CD4-positive, alpha-beta T cell treated with Interferon alpha-2 for 1 hour (primary cell): ENCODE measurements around the gene FBXW2.
"Not testable (repeated sequence)": the region's sequence is repeated elsewhere in the genome, so short reads cannot be mapped to it uniquely, and the experiment has no call there.

Experiments
- DNase-seq, 2 donors: peaks; one replicate each; pipeline ENCODE4 v3.0.0-alpha.2; 2020 to 2022

Gene FBXW2

DNA sequence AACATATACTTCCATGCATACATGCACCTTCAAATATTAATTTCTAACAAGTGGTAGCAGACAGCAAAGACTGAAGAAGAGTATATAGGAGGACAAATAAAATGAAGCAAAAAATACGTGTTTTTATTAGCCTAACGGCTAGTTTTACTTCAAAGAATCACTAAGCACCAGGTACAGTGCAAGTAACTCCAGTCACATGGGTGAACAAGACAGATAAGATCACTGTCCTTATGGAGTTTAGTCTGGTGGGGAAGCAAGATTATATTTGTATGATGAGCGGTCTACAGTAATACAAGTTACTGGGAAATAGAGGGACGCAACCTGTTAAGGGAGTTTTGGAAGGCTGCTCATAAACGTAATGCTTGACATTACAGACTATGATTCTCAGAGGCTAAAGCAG, 16.0 kb downstream of the FBXW2 start:
- DNase-seq: no peak

DNA sequence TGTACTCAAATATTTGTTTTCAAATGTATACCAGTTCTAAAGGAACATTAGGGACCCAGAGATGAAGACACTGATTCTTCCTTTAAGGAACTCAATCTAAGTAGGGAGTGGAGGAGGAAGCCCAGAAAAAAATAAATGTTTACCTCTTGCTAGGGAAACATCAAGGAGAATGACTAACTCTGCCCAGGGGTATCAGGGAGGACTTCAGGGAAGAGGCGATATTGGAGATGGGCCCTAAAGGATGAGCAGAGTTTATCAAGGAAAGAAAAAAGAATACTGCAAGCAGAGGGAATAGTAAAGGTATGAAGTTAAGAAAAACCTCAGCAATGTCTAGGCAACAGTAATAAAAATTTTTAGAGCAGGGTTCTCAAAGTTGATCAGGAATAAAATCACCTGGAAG, 16.4 kb downstream of the FBXW2 start:
- no peak for DNase-seq

DNA sequence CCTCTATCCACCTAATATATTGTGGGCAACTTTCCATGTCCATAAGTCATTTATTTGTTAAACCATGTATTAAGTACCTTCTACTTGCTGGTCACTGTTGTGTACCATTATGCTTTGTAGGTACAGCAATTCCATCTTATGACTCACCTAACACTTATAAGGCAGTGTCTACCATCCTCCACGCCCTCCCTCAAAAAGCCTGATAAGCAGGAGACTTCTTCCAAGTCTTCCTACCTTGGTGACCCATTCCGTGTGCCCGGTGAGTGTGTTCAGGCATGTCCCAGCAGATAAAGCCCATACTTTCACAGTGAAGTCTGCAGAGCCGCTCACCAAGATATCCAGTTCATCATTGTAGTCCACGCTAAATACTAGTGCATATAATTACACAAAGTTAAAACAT, 17.4 kb downstream of the FBXW2 start:
- no peak for DNase-seq

DNA sequence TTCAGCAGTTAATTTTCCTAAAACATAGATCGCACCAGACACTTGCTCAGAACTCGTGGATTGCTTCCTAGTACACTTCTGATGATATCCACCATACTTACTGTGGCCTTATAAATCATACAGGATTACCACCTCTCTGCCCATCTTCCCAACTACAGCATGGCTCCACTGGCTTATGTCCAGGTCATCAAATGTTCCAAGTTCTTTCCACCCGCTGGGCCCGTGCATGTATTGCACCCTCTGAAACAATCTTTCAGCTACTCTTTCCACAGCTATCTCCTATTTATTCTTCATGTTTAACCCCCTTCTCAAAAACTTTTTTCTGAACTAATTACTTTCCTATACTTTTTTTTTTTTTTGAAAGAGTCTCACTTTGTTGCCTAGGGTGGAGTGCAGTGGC, 18.5 kb downstream of the FBXW2 start:
- no peak for DNase-seq

DNA sequence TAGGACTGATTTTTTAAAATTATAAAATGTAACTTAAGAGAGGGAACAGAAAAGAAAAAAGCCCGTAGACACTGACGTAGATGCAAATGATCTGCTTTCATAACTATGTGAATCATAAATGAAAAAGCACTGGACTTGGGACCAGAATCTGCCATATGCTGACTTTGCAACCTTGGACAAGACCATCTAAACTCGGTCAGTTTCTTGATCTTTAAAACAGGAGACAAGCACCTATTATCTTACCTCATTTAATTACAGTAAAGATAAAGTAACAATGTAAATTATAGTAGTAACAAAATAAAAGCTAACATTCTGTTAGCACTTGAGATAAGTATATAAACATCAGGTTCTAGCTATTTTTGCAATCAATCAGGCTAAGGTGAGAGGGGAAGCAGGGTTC, 20.0 kb downstream of the FBXW2 start:
- DNase-seq: no peak

DNA sequence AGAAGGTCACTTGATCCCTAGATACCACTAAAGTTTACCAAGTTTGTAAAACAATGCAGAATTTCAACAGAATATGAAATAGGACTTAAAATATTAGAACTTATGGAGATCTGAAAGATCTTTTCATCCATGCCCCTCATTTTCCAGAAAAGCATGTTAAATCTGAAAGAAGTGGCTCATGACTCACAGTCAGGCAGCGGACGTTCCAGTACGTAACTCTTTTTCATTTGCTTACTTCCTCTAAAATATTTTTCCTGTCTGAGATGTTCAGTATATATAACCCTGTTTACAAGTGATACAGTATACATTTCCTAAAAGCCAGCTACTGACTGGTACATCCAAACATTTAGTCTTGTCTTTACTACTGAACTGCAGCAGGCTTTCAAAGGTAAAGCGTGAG, 22.3 kb downstream of the FBXW2 start:
- DNase-seq: no peak

DNA sequence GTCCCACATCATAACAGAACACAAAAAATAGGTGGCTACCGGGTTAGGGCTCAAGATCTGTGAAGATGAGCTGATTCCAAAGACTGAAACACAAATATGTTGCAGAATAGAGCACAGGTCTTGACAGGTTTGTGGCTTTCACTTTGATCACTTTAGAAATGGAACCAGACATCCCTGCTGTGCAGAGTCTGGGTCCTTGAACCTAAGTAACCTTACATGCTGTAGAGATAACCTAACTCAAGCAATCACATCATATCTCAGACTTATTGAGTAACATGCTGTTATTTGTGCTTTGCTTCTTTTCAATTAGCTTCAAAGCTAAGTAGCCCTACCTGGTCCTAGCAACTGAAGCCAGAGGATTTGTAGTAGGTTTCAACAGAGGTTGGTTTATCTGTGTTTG, 24.3 kb downstream of the FBXW2 start:
- no peak for DNase-seq

DNA sequence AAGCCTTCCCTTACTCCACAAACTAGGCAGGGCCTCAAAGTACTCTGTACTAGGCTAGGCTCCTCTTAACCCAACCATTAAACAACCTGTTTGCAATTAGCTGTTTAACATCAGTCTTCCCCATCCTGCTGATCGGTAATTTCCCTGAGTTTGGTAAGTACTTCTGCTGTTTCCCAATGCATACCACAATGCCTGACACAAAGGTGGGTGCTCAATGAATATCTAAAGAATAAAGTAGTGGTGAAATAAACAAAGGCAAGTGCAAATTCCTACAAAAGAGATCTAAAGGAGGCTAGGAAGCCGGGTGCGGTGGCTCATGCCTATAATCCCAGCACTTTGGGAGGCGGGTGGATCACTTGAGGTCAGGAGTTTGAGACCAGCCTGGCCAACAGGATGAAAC, 25.0 kb downstream of the FBXW2 start:
- DNase-seq: no peak

DNA sequence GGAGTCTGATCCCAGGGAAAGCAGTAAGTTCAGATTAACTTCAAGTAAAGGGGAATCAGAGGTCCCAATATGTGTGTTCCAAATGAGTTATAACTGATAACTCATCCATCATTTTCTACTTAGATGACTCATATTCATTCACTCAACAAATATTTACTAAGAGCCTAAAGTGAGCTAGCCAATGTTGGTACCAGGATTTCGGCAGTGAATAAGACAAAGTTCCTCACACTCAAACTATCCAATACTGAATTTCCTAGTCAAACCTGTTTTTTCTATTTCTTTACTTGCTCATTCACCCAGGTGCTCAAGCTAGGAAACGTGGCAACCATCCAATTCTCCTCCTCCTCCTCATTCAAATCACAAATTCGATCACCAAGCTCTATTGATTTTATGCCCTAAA, 25.8 kb downstream of the FBXW2 start:
- DNase-seq: no peak

DNA sequence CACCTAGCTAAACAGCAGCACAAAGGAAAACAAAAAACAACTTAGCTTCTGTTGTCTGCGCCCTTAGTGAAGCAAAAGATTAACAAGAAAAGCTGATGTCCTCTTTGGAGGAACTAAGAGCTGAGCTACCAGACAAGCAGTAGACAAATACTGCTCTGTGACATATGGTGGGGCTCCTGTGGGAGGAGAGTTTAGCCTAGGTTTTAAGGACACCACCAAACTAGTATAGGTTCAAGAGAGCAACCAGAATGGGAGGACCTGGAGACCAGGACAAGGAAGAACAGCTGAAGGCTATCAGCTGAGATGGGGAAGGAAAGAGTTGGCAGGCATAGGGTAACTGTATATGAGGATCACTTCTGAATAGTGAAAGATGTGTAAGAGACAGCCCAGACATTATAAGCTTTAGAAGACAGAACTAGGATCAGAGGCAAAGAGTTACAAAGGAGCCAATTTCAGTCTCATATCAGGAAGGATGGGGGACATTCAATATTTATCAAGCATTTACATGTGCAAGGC, 27.2 kb downstream of the FBXW2 start:
- DNase-seq: no peak

DNA sequence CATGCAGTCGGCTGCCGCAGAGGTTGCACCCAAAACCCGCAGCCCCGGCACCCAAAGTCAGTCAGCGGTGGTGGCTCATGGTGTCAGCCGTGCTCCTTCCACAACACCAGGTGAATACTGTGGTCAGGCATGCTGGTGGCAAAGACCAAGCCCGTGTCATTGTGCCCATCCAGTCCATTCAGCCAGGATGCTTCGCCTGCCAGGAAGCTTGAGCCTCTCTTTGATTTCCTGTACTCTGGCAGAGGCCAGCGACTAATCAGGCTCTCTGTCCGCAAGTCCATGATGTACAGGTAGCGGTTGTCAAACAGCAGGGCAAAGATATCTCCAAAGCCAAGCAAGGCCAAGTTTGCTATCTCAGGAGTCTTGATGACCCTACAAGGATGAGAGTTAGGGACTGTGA, 28.7 kb downstream of the FBXW2 start:
- no peak for DNase-seq

DNA sequence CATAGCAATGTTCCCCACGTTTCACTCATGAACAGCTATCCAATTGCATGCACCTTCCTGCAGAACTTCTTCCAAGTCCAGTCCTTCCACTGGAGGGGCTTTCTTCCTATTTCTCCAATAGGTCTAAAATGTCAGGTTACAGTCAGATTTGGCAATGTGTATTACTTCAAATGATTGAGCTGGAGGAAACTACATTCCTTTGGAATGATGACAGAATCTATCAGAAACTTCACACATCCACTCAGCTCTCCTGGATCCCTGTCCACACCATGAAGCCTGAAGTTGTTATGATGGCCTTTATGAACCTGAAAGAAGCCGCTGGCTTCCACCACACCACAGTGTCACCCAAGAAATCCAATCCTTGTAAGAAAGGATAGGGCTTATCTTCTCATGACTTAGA, 32.2 kb downstream of the FBXW2 start:
- DNase-seq: no peak

DNA sequence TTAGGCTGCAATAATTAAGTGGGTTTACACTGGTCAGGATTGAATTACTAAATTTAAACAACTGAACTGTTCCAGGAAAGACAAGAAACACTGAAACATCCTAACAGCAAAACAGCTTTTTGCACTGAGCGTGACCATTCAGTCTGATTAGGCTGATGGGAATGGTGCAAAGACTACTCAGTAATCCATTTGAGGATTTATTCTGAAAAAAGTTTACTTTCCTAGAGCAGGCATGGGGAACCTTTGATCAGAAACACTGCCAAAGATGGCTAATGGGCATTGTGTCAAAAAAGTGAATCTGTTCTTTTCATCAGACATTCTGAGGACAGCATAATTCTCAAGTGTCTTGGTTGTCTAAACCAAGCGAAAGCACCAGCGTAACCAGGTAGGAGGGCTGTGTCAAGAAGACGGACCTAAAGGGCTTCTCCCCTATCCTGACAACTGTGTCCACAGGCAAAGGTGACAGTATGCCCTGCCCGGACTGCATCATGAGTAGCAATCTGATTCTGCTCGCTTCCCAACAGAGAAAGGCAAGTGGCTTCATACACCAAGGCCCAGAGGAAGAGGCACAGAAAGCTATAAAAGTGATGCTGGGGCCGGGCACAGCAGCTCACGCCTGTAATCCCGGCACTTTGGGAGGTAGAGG, 33.3 kb downstream of the FBXW2 start:
- DNase-seq: no peak

DNA sequence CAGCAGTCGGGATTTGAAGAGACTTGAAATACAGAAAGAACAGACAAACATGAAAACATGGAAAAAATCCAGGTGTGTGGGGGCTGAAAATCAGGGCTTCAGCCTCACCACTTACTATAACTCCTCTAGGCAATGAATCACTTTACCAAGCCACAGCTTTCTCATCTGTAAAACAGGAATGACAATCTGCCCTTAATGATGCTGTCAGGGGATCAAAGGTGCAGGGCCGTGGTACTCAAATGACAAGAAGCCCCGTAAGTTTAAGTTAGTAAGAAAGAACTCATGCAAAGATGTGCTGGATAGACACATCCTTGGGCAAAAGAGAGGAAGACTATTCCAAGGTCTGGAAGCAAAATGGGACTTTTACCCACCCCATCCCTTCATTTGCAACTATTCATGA, 34.7 kb downstream of the FBXW2 start:
- no peak for DNase-seq

DNA sequence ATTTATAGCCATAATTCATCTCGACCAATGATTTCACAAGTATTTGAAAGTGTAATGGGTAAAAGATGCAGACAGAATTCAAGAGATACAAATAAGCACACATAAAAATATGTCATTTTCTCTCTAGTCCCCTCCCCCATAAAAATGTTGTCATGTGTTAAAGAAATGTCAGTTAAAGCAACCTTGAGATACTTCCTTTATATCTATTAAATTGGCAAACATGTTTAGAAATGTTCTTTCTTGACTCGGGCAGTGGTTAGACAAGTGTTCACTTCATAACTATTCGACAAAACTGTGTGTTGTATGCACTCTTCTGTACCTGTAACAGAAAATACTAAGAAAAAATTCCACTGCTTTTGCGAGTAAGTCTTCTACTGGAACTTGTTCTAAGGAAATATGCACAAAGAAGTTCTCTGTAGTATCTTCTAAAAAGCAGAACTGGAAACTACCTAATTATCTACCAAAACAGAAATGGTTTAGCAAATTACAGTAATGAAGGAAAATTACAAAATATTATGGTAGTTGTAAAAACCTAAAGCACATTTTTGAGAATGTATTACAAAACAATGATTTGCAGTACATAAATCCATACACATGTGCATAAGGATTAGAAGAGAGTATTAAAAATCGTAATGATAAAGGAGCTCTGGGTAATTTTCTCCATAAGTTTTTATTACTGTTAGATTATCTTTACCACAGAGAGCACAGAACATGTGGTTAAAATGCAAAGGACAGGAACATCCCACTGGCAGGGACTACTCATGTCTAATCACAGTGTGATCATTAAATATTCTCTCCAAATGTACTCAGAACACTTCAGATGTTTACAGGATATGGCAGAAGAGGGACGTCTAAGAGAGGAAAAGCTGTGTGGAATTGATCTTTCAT, 35.9 kb downstream of the FBXW2 start:
- DNase-seq: no peak

DNA sequence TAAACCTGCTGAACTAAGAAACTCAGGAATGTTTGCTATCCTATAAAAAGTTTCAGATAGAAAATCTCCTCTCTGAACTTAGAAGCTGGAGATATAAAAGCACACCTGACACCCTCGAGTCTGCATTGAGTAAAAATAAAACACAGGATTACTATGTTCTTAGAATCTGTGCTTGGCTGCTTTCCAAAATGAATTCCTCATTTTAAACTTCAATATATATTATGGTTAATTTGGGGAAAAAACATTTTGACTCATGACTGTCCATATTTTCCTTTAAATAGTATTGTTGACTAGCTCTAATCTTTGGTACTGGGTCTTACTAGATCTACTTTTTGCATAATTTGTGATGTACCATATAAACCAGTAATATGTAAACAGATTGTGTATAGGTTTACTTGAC, 36.7 kb downstream of the FBXW2 start:
- no peak for DNase-seq

DNA sequence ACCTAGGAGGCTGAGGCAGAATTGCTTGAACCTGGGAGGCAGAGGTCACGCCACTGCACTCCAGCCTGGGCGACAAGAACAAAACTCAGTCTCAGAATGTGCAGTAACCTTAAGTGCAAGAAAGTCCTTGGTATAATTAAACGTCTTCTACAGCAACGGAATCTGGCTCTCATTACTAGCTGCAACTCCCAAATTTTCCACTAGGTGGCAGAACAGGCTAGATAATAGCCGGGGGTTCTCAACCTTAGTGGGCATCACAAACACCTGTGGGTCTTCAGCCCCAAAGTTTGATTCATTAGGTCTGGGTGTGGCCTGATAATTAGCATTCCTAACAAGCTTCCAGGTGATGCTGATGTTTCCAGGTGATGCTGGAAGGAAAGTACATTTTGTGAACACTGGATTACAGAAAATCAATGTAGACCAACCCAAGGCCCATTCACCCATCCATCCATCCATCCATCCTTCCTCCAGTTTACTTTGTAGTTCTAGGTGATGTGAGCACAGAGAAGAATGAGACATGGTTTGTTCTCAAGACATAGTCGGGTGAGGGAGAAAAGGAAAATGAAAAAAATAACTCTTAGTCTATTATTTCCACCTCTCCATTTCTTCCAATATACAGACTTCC, 37.3 kb downstream of the FBXW2 start:
- peak; percentile 62 to 82 for DNase-seq

DNA sequence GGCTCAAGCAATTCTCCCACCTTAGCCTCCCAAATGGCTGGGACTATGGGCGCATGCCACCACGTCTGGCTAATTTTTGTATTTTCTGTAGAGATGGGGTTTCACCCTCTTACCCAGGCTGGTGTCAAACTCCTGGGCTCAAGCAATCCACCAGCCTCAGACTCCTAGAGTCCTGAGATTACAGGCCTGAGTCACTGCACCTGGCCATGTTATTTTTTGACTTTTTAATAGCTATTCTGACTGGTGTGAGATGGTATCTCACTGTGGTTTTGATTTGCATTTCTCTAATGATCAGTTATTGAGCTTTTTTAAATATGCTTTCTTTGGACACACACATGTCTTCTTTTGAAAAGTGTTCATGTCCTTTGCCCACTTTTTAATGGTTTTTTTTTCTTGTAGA, 38.2 kb downstream of the FBXW2 start:
- no peak for DNase-seq

DNA sequence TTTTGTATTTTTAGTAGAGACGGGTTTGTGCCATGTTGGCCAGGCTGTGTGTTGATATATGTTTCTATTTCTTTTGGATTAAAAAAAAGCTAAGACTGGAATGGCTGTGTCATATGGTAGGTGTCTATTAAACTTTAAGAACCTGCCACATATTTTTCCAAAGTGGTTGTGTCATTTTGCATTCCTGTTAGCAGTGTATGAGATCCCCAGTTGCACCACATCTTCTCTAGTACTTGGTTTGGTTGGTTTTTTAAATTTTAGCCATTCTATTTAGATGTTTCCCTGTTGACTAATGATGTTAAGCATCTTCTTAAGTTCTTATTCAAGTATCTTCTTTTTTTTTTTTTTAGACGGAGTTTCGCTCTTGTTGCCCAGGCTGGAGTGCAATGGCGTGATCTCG, 42.8 kb downstream of the FBXW2 start:
- DNase-seq: no peak

DNA sequence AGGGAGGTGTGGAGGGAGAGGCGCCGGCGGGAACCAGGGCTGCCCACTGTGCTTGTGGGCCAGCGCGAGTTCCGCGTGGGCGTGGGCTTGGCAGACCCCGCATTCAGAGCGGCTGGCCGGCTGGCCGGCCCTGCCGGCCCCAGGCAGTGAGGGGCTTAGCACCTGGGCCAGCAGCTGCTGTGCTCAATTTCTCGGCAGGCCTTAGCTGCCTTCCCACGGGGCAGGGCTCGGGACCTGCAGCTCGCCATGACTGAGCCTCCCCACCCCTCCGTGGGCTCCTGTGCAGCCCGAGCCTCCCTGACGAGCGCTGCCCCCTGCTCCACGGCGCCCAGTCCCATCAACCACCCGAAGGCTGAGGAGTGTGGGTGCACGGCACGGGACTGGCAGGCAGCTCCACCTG, 46.9 kb downstream of the FBXW2 start:
- DNase-seq: not testable (repeated sequence)

DNA sequence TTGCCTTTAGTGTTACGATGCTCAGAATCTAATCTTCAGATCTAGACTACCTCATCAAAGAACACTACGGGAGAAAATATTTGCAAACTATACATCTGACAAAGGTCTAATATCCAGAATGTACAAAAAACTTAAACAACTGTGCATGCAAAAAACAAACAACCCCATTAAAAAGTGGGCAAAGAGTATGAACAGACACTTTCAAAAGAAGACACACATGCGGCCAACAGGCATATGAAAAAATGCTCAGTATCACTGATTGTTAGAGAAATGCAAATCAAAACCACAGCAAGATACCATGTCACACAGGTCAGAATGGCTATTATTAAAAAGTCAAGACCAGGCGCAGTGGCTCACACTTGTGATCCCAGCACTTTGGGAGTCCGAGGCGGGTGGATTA, 47.9 kb downstream of the FBXW2 start:
- no peak for DNase-seq

DNA sequence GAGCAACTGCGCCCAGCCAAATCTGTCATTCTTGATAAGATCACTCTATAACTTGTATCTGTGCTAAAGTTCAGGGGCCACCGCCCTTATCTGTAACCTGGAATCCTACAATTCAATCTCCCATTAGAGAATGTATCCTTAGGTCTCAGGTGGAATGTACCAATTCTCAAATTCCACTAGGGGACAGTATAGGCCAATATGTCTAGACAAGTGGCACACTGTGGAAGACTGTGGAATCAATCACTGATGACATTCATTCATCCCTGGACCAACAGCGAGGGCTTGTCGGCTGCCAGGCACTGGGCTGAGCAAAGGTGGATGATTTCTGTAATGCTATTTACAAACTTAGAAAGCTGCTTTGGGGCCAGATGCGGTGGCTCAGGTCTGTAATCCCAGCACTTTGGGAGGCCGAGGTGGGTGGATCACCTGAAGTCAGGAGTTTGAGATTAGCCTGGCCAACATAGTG, 50.2 kb downstream of the FBXW2 start:
- DNase-seq: peak in 1 of 2 donors; percentile 48

DNA sequence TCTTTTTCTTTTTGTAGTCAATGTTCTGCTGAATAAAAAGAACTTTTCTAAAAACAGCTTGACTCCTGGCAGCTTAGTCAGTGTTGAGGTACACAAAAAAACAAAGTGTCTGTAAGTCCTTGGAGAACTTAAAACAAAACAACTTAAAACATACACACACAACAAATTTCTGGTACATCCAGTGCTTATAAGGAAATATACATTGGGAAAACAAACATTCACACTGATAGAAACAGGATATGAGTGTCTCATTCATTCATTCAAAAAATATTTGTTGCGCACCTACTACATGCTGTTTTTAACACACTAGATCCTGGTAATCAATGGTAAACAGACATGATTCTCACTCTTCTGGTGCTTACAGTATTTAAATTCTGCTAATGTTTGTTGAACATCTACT, 51.5 kb downstream of the FBXW2 start:
- DNase-seq: no peak

DNA sequence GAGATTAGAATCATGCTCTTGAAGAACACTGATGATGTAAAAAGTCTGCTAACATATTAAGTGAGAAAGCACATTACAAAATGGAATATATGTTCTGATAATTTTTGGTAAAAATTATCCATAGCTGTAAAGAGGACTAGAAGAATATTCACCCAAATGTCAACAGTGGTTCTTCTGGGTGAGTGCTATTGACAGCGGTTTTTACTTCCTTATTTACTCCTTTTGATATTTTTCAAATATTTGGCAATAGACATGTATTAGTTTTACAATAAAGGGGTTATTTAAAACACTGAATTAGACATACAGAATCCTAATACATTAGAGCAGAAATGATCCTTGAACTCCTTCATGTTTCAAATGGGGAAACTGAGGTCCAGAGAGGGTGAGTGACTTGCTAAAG, 52.0 kb downstream of the FBXW2 start:
- no peak for DNase-seq
